HG03159 (cell line): ENCODE data around the gene MPHOSPH9.
A peak's percentile ranks its signal among the peaks of the same experiment; 100 is the strongest.

Experiments used
- ATAC-seq: cut with Tn5 transposase; IDR thresholded peaks from one replicate; pipeline ENCODE4 v1.9.1; 2021; ENCODE audit warnings: mild to moderate bottlenecking, moderate library complexity; ENCODE audit not compliant: unreplicated experiment

Gene MPHOSPH9

GRCh38 chr12:123150744-123151456, 82.0 kb downstream of the MPHOSPH9 start, which contains the start of gene PITPNM2:
Gene PITPNM2 (minus strand): TSS chr12:123151090. CDS start chr12:123034590, 116,500 bp downstream.
- peak; percentile 66 for ATAC-seq

- no peak for ATAC-seq
Measured at GRCh38 chr12:123150275-123150743, 82.6 kb downstream of the MPHOSPH9 start.

- no peak for ATAC-seq
Measured at GRCh38 chr12:123149501-123150274, 83.3 kb downstream of the MPHOSPH9 start.

- ATAC-seq: no peak
Measured at GRCh38 chr12:123149088-123149487, 83.9 kb downstream of the MPHOSPH9 start.

- no peak for ATAC-seq
Measured at GRCh38 chr12:123148655-123149054, 84.3 kb downstream of the MPHOSPH9 start.

- no peak for ATAC-seq
Measured at GRCh38 chr12:123148223-123148622, 84.7 kb downstream of the MPHOSPH9 start.

- ATAC-seq: no peak
Measured at GRCh38 chr12:123145211-123145610, 87.7 kb downstream of the MPHOSPH9 start.

GRCh38 chr12:123143736-123144461, 89.0 kb downstream of the MPHOSPH9 start:
- ATAC-seq: no peak

GRCh38 chr12:123142921-123143735, 89.8 kb downstream of the MPHOSPH9 start:
- no peak for ATAC-seq

GRCh38 chr12:123142518-123142840, 90.5 kb downstream of the MPHOSPH9 start:
- no peak for ATAC-seq

- no peak for ATAC-seq
Measured at GRCh38 chr12:123141615-123142517, 91.1 kb downstream of the MPHOSPH9 start.

GRCh38 chr12:123140676-123141614, 92.0 kb downstream of the MPHOSPH9 start:
- ATAC-seq: no peak

- no peak for ATAC-seq
Measured at GRCh38 chr12:123139926-123140675, 92.8 kb downstream of the MPHOSPH9 start.

- ATAC-seq: no peak
Measured at GRCh38 chr12:123135688-123136087, 97.3 kb downstream of the MPHOSPH9 start.

GRCh38 chr12:123134826-123135225, 98.1 kb downstream of the MPHOSPH9 start:
- ATAC-seq: no peak

- no peak for ATAC-seq
Measured at GRCh38 chr12:123134271-123134671, 98.7 kb downstream of the MPHOSPH9 start.

- ATAC-seq: no peak
Measured at GRCh38 chr12:123133701-123134100, 99.2 kb downstream of the MPHOSPH9 start.
